ENCODE measurements around the gene APOBEC3G.

GRCh38 chr22:39136317-39136716 is 59.2 kb downstream of the APOBEC3G start:
- TF ChIP-seq POLR2A (IDR thresholded peaks at IDR 0.05; ENCODE audit: low read depth, low read length) (no peak), POLR2AphosphoS5 (IDR thresholded peaks at IDR 0.05; ENCODE audit: low read depth, low read length) (no peak), SPI1 (IDR thresholded peaks at IDR 0.05; ENCODE audit: low read depth, low read length) (no peak), TAF1 (IDR thresholded peaks at IDR 0.05; ENCODE audit: low read depth, low read length) (no peak), PAX5 (IDR thresholded peaks at IDR 0.05; ENCODE audit: insufficient read depth, low read length, severe bottlenecking) (no peak), POU2F2 (IDR thresholded peaks at IDR 0.05; ENCODE audit: low read depth, low read length) (no peak)

Data from GM12891 (cell line).